HG03139 (cell line): ENCODE results near the gene R3HDM2.
"Not testable (repeated sequence)": the region's sequence is repeated elsewhere in the genome, so short reads cannot be mapped to it uniquely, and the experiment has no call there.

Source experiments
- ATAC-seq: cut with Tn5 transposase; IDR thresholded peaks from one replicate; pipeline ENCODE4 v1.9.1; 2021; ENCODE audit not compliant: unreplicated experiment

R3HDM2 gene

DNA sequence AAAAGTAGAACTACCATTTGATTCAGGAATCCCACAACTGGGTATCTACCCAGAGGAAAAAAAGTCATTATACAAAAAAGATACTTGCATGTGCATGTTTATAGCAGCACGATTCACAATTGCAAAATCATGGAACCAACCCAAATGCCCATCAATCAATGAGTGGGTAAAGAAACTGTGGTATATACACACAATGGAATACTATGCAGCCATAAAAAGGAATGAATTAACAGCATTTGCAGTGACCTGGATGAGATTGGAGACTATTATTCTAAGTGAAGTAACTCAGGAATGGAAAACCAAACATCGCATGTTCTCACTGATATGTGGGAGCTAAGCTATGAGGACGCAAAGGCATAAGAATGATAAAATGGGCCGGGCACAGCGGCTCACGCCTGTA is 154.6 kb downstream of the R3HDM2 start:
- ATAC-seq = not testable (repeated sequence)

DNA sequence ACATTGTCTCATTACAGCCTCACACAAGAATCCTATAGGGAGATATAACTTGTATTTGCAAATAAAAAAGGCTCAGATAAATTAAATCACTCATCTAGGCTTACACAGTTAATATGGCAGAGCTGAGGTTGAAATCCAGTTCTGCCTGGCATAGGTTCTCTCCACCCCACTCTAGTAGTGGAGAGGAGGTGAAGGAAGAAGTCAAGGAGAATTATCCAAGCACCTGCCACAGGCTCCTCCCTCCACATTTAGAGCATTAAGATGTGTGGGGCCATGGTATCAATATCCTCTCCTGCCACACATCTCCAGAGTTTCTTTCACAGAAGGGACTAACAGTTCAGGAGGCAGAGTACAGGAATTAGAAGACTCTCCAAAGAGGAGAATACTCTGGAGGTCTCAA is 157.3 kb downstream of the R3HDM2 start:
- no peak for ATAC-seq

DNA sequence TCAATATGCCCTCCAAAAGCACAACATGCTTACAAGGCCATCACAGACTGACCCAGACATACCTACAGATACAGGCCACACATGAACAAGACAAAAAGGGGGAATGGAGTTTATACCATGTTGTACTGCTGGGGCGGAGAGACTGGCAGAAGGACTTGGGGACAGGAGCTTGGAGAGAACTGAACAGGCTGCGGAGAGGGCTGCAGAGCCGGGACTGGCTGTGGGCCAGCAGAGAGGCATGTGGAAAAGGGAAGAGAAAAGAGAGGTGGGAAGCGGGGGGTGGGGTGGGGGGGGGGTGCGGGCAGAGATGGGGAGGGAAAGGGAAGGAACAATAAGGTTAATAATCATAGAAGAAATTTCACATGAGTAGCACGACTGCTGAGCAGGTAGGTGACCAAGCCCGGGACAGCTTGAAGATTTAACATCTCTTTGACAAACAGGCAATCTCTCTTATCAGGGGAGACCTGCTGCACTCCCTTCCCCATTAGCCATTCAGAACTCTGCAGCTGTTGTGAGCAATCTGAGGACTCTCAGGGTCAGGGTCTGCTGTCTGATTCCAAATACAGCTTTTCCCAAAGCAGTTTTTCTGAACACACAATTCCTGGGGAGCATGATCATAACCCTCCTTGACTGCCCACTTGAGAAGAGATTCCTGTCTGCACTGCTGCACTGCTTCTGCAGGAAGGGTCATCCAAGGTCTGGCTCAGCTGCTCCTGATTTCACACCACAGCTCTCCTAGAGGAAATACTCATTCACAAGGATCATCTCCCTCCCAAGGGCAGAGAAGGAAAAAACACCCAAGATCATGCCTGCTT is 158.3 kb downstream of the R3HDM2 start:
- no peak for ATAC-seq

DNA sequence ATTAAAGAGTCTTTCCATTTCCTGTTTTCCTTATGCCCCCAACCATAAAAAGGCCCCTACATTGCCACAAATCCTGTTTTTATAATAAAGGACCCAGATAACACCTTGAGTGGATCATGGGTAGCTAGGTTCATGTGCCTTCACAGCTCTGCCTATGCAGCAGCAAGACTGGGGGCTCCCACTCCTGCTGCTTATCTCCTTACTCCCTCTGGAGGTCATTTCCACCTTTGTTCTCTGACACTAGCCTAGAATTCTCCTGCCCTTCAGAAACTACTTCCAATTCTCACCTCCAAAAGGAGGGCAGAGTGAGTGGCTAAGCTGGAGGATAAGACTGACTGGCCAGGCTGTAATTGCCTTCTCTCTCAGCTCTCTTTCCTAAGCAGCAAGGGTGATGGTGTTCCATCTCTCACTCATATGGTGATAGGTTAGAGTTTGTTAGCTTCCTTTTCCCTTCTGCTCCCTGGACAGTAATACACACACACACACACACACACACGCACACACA is 159.8 kb downstream of the R3HDM2 start:
- ATAC-seq = no peak

DNA sequence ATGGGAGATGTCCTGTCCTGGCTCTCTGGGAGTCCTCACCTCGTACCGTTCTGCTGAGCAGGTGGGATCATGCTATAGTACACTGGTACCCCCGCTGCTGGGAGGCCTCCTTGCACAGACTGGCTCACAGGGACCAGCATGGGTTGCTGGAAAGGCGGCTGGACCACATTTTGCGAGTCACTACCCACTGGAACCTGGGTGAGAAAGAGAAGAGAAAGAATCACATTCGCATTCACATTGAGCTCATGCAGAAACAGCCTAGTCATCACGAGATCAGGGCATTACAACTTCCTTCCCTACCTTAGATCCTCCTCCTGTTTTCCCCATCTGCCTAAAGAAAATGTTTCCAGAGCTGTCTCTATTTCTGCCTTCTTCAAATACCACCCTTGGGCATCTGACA is 162.6 kb downstream of the R3HDM2 start:
- no peak for ATAC-seq

DNA sequence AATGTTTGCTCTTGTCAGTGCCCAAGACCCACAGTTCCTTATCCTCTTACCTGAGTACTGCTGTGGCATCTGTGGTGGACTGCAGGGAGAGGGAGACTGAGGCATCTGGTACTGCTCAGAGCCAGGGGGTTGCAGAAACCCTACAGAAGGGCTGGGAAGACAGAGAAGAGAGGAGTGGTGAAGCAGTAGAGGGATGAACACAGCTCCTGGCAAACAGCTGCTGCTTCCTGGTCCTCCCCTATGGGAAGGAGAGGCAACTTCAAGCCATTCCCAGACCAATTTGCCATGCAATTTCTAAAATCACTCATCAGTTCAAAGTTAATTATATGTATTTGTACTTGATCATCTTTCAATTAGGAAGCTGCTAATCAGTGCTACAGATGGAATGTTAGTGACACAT is 164.2 kb downstream of the R3HDM2 start:
- no peak for ATAC-seq

DNA sequence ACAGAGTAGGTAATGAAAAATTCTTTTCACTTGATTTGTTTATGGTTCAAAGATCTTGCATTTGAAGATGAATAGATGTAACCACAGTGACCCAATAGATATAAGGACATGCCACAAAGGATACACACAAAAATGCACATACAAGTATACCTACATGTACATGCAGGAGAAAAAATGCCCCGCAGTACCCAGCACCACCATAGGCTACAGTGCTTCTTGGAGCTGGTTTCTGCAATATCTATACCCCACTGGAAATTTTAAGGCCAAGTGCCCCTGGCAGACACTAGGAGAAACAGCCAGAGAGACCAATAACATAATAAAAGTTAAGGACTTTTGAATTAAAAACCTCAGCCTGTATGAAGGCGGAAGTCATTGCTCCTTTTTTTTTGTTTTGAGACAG is 167.7 kb downstream of the R3HDM2 start:
- ATAC-seq = no peak

DNA sequence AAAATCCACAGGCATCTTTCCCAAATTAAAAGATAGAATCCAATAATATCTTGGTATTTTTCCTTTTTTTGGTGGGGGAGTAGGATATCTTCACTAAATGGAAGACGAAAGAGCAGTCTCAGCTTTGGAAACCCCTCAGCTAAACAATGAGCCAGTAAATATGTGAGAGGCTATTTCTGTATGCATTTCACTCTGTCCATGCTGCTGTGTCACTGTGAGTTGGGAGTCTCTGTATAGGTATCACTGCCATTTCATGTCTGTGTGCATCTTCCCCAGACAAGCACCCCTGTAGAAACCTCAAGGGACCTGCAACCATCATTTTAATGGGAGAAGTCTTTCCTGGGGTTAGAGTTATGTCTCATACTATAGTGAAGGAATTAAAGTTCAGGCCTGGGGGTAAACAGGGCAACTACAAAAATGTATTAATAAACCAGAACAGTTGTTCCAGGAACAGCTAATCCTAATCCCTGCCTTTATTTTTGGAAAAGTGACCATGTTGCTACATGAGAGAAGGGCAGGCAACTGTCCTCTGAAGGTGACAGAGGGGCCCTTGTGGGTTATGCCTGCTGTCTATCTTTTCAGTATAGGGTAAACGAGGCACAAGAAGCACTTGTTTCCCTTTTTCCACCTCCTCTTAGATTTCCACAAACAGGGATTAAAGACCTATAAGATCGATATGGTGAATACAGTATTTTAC is 168.6 kb downstream of the R3HDM2 start:
- no peak for ATAC-seq

DNA sequence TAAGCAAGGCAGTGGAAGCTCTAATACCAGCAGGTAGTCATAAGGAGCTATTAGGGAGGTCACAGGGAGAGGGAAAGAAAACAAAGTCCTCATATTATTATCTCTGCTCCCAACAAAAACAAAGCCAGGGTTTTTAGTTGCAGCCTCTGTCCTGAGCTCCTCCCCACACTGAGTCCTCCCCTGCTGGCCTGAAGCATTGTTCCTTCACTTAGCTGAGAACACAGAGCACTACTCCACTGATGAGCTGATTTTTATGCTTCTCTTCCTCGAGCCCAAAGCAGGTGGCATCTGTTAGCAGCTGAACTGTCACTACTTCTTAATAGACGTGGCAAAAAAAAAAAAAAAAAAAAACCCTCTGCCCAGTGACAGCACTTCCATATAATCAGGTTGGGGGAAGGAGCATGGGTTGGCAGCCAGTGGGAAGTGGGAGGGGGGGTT is 169.4 kb downstream of the R3HDM2 start:
- ATAC-seq = no peak

DNA sequence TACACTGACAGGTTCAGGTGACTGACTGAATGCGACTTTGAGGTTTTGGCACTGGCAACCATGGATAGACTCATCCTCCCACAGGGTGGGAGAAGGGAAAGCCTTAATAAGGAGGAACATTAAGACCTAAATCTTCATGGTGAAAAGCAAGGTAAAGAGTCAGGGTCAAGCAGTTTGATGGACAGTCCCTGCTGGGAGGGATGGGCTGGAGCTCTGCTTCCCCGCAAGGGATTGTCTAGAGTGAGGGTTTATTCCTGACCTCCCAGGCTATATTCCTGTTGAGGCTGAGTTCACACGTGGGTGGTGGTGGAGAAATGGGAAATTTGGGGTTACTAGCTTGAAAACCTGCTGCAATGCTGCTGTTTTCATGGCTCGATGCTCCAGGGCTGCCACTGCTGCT is 170.5 kb downstream of the R3HDM2 start:
- no peak for ATAC-seq

DNA sequence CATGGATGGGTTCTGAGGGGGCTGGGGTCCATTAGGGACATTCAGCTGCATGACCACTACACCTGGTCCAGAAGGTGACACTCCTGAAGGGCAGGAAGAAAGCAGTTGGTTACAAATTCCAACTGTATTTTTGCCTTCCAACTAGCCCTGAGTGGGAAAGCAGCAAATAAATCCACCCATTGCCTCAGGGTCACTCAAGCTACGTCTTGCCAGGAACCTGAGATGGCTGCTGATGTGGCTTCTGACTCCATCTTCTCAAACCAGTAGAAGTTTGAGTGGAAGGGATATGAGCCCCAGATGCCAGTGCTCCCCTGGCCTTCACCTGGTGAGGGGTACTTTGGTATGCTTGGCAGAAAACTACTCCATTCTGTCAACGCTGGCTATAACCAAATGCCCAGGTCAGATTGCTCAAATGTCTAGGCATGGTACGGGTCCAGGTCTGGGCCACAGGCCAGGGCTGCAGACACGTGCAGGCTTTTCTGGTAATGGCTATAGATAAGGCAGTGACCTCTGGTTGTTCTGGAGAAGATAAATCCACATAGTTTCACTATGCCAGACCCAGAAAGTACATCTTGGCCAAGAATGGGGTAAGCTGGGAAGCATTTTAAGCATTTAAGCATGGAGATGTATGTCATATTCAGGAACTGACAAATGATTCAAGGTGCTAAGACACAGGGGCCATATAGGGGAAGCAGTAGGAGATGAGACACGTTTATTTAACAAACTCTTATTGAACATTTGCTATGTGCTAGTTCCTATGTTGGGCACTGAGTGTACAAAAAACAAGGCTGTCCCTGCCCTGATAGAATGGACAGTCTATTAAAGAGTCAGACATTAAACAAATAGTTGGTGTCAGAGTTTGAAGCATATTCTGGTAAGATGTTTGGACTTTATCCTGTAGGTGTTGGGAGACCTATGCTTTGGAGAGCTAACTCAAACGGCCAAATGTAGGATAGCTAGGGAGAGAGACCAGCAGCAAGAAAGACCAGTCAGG is 171.6 kb downstream of the R3HDM2 start:
- no peak for ATAC-seq

DNA sequence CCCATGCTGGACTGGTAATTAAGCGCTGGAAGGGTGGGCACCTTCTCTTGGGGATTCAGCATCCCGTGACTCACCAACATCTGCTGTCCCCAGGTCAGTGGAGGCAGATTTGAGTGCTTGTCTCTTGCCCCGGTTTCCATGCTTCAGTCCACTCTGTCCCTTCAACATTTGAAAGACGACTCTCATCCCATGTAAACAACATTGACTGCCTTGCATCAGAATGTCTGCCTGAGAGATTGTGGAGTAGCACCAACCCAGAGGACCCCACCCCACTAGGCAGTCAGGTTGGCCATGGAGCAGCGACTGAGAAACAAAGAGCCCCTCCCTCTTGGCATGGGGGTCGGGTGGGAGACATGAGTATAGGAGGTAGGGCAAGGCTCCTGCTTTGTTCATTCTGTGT is 174.9 kb downstream of the R3HDM2 start:
- no peak for ATAC-seq

DNA sequence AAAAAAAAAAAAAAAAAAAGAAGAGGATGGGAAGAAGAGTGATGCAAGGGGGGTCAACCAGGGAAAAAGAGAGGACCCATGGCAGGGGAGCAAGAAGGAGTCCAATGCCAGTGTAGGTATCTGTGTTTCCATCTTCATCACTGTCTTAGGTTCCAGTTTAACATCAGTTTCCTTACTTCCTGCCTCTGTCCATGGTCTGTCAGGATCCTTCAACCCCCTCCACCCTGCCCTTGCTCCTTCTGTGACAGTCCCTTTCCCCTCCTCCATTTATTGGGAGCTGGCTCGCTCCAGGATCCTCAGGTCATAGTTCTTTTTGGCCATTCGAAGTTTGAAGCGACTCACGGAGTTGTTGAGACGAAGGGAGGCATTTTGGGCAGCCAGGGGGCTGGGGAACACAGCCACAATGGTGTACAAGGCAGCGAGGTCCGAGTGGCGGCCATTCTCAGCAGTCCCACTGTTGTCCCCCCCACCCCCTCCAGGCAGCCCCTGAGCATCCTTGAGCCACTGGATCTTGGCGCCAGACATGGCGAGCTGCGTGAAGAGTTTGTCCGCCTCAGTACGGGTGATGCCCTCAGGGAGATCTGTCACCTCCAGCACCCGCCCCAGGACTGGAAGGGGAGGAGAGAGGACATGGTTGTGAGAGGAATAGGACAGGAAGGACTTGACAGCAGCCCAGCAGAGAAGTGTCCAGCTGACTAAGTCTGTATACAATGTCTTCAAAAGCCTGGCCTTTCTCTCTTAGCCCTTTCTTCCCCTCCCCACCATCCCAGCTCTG is 176.2 kb downstream of the R3HDM2 start:
- no peak for ATAC-seq

DNA sequence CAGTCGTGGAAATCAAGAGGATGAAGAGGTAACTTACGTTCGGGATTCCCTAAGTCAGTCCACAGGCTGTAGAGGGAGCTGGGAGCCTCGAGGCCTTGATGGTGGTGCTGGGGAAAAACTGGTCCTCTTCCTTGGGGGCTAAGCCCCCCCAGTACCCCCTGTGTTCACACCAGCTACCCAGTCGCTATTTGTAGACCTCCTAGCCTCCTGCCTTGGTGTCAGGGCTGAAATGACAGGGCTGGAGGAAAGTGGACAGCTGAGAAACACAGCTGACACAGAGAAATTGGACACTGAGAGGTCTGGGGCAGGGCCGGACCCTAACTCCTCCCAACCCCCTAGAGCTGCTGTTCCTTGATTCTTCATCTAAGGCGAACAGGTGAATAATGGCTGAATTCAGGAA is 179.9 kb downstream of the R3HDM2 start, which contains the start of gene STAC3:
Gene STAC3 (minus strand): TSS at position 232 of the 400 bp plus-strand sequence. CDS start 1,551 bp downstream, outside the sequence.
- no peak for ATAC-seq

DNA sequence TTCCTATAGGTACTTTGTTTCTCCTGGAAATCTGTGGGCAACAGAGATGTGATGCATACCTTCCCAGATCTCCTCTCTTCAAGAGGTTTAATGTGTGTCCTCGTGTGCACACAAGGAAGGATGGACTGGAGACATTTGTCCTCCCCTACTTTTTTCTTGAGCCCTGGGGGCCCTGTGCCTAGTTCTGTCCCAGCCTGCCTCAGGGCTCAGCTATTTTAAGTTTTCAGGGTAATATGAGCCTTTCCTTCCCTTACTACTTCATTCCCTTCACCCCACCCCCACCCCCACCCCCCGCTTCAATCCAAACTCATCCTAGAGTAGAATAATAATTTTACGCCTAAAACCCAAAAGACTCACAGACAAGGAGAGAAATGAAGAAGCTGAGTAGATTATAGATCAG is 180.3 kb downstream of the R3HDM2 start:
- no peak for ATAC-seq

DNA sequence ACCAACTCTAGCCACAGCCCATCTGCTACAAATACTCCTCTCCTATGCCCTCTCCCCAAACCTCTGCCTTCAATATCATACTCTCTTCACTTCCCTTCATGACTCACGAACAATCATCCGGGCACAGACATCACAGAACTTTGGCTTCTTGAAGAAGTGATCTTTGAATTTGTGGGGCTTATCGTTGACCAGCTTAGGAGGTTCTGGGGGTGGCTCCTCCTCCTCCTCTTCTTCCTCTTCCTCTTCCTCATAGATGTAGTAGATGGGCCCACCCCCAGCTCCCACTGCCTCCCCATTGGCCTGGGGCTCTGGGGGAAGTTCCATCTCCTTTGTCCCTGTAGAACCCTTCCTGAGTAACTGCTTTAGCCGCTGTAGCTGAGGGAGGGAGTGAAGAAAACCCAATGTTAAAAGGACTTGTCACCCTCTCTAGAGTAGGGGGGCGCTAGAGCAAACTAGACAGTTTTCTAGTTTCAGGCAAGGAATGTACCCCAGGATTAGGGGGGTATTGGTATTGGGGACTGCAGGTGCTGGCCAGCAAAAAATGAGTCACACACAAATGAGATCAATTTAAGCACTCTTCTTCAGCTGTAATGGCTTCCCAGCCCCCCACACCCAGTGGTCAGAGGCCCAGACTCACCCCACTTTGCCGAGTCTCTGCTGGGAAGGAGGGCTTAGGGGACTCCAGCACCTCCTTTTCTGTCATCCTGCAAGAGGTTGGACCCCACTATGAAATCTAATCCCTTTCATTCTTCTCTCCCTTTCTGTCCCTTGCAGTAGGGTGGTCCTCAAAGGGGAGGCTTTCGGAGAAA is 181.7 kb downstream of the R3HDM2 start:
- no peak for ATAC-seq

DNA sequence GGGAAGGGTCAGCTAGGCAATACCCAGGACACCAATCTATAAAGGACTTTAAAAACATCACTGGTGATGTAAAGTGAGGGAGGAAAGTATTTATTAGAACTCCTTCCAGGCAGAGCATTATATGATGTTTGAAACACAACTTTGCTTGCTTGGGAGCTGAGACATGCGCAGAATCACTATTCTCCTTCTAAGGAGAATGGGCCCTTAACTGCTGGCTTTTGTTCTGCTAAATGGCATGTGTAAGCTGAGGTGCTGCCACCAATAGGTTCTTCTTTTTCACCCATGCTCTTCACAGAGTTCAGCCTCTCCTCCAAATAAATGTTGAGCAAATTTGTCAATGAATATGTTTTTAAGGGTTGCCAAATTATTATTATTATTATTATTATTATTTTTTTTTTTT is 183.8 kb downstream of the R3HDM2 start:
- no peak for ATAC-seq

DNA sequence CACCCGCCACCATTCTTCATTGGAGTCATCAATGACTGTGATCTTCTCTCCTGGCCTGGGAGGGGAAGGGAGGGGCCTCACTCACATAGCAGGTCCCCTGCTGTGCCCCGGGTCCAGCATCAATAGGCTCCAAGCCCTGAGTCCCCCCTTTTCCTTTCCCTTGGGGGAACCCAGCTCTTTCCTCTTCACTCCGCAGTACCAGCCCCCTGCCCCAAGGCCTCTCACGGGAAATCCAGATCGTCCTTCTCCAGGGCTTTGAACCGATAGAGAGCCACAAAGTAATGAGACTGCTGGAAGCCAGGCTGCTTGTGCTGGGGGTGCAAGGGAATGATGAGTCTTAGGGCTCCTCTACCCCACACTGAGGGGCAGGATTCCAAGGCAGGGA is 186.5 kb downstream of the R3HDM2 start:
- no peak for ATAC-seq

DNA sequence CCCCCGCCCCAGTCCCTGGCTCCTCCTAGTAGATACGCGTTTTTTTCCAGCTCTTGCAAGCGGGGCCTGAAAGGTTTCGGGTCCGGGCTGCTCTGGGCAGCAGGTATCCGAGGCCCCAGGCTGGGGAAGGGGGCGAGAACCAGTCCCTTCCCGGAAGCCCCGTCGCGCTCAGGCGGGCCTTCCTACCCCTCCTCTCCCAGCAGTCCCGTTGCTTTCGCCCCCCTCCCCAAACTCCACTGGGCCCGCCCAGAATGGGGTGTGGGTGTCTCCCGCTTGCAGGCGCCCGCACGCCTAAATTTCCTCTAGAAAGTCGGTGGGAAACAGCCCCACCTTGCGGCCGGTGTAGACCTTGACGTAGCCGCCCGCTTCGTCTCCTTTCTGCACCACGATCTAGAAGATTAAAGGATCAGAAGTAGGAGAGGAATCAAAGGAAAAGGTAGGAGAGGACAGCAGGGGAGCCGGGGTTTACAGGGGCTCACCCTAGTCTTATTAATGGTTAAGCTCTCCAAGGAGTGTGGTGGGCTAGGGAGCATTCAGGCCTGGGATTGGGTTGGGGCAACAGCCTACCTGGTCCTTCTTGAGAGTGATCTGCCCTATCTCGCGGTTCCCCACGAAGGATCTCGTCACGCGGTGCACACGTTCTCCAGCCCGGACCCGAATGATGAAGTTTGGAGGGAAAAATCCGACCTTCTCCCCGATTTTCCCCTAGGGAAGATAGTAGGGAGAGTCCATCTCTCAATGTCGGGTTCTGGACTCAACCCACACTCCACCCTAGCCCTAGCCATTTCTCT is 187.1 kb downstream of the R3HDM2 start:
- ATAC-seq = no peak
